HG03135 (cell line): ENCODE data around the gene PYGB.

Source experiments
- ATAC-seq: cut with Tn5 transposase; IDR thresholded peaks from one replicate; pipeline ENCODE4 v1.9.1; 2021; ENCODE audit warnings: mild to moderate bottlenecking, moderate library complexity; ENCODE audit not compliant: unreplicated experiment

Gene PYGB

DNA sequence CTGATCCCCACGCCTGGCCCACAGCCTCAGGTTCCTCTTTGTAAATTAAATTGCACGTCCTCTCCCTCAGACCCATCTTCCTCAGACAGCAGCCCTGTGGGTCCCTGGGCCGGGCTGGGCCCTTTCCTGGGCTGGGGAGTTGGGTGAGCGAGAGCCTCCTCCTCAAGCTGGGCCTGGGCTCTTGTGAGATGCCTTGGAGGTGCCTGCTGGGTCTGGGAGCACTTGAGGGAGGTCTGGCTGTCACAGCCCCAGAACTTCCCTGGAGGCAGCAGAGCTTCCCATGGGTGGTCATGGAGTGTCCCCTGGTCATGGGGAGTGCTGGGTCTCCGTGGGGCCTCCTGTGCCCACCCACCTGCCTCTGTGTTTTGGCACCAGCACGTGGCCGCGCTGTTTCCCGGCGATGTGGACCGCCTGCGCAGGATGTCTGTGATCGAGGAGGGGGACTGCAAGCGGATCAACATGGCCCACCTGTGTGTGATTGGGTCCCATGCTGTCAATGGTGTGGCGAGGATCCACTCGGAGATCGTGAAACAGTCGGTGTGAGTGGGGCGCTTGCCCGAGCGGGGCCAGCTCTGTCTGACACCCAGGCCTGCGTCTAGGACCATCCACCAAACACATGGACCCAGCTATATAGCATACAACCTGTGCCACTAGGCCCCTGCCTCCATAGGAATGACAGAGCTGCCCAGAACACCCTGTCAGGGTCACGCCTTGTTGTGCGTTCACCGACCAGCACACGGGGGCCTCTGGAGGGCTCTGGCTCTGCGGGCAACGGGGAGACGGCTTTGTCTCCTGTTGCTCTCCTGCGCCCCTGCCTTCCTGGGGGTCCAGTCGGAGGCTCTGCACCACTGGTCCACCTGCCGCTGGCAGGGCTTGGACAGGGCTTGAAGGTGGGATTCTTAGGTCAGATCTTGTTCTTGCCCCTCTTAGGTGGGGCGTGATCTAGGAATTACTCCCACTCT, 33.0 kb downstream of the PYGB start:
- no peak for ATAC-seq

DNA sequence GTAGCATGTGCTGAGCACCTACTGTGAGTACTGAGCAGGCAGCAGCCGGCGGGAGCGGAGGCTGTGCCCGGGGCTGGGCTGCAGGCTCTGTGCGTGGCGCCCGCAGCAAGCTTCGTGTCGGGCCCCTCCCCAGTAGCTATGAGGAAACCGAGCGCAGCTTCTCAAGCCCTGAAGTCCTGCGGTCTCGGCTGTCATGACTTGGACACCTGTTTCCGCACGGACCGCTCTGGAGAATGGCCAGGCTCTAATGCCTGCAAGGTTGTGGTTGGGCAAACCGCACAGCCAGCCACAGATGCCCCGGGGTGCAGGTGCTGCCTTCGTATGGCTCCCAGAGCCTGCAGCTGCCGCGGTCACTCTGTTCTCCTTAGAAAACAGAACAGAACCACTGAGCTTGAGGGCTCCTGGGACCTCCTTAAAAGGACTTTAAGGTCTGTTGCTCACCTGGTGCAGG, 33.7 kb downstream of the PYGB start:
- ATAC-seq, result peak; percentile 73

DNA sequence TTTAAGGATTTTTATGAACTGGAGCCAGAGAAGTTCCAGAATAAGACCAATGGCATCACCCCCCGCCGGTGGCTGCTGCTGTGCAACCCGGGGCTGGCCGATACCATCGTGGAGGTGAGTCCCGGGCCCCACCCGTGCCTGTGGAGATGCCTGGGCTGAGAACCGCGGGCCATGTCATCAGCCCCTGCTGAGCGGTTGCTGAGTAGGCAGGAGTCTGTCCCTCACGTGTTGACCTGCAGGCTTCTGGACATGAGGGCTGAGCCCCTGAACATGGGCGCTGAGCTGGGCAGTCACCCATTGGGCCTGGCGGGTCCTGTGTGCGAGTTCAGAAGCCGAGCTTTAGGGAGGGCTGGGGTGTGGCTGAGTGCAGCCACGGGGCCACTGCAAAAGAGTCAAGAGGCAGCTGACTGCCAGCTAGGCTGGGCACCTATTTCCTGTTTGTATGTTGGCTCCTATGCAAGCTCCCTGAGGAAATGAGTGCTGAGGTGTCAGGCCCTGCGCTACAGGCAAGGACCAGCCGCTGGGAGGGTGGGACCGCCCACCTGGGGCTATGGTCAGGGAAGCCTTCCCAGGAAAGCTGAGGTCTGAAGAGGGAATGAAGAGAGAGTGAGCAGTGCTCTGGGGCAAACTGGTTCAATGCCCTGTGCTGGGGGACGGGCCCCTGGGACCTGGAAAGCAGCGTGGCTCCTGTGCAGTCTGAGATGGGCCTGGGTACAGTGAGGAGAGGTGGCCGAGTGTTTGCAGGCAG, 34.3 kb downstream of the PYGB start:
- no peak for ATAC-seq

DNA sequence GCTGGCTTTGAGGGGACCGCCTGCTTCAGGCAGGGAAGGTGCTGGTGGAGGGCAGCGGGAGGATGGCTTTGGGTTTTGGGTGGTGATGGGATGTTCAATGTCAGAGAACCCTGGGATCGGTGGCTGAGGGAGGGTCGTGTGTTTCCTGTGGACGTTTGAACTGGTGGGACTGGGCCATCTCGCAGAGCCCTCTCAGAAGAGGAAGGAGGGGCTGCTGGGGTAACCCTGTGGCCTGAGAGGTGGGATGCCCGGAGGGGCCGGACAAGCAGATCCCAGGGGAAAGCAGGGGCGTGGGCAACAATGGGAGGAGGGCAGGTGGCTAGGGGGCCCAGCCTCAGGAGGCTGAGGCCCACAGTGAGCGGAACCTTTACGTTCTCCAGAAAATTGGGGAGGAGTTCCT, 34.9 kb downstream of the PYGB start:
- ATAC-seq, result no peak

DNA sequence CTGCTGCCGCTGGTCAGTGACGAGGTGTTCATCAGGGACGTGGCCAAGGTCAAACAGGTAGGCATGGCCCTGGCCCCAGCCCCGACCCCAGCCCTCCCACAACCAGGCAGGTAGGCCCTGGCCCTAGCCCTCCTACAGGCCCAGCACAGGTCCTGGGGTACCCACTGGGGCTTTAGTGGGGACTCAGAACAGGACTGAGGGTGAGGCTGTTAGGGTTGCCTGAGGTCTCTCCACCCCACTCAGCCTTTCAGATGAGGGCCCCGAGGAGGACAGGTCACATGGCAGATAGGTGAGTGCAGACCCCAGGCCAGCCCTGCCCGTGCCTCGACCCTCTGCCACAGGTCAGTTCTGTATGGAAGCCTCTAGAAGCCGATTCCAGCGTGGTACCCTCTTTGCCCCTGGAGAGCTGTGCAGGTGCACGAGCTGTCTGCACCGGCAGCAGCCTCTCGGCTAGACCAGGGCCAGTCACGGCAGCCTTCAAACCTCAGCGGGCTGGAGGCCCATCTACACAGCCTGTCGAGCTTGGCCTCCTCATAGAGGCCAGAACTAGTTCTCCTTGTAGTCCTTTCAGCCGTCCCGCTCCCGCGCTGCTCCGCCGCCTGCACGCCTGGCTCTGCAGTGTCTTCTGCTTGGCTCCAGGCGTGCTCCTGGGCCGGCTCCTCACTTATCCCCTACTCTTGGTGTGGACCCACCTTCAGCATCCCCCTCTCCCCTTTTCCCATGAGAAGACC, 35.5 kb downstream of the PYGB start:
- no peak for ATAC-seq

DNA sequence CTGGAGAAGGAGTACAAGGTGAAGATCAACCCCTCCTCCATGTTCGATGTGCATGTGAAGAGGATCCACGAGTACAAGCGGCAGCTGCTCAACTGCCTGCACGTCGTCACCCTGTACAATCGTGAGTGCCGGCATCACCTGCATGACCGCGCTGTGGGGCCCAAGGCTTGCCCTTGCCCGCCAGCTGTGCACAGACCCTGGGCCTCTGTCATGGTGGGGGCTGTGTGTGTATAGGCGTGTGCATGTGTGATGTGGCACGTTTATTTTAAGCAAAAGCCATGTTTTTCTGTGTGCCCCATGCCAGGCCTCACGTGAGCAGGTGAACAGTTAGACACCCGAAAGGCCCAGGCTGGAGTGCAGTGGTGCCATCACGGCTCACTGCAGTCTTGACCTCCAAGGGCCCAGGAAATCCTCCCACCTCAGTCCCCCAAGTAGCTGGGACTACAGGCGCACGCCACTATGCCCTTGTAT, 36.3 kb downstream of the PYGB start:
- no peak for ATAC-seq

DNA sequence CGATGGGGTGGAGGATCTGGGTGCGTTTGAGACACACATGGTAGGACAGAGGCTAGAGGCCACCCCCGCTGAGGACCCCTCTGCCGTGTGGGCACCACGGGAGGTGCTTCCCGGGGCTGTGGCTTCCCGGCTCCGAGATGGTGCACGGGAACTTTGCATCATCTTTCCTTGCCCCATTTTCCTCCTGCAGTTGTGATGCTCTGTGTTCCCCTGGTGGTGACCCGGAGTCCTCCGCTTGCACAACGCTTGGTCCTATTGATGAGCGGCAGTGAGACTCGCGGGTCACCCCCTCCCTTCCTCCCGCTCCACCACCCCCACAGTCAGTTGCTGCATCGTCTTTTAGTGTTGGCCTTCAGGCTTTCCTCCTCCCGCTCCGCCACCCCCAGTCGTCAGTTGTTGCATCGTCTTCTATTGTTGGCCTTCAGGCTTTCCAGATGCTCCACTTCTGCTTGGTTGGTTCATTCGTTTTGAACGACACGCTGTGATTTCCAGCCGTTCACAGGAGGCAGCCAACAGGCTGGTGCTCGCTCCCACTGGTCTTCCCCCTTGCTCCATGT, 37.3 kb downstream of the PYGB start:
- ATAC-seq, result no peak

DNA sequence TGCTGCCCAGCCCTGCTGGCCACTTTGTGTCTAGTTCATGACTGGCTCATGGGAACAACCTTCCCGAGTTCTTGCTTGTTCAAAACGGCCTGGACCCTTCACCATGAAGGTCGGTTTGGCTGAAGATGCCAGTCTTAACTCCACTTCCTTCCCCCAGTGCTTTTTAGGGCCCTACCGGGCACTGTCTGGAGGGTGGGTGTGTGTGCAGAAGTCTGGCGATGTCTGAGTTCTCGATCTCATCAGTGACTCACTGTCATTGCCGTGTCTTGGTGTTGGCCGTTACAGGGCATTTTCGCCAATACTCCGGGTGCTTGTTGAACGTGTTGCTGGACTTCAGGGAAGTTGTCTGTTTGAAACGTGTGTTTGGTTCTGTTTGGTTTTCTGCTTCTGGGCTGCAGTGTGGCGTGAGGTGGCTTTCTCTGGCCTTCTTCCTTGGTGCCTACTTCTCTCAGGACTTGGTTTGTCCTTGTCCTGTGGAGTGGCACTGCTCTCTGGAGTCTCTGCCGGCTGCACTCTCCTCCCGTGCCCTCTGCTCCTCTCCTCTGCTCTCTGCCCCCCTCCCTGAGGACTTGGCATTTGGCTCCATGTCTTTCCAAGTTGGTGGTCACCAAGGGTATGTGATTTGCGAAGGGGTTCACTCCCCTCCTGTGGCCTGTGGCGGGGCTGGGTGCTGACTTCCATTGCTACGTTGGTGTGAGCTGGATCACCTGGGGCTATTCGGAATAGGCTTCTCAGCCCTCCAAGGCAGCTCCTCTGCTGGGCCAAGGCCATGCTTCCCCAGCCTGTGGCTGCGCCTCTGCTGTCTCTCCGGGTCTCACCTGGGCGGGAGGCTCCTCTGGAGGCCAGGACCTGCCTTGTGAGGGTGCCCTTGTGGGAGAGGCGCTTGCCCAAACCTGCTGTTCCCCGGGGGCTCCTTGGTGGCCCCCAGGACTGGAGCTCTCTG, 38.2 kb downstream of the PYGB start:
- no peak for ATAC-seq

DNA sequence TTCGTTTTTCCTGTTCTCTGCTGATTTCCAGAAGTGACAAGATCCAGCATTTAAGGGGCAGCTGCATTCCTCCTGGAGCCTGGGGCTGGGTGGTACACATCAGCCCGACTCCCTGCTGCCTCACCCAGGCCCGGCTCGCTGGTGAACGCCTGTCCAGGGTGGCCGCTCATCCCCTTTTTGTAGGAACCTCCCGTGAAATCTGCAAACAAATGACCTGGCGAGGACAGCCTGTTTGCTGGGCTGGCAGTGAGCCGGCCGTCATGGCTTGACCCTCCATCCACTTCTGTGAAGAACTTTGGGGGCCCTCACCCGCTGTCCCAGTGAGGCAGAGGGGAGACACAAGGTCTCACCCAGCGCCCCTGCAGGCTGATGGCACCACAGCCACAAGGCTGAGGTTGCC, 39.0 kb downstream of the PYGB start:
- ATAC-seq, result no peak

DNA sequence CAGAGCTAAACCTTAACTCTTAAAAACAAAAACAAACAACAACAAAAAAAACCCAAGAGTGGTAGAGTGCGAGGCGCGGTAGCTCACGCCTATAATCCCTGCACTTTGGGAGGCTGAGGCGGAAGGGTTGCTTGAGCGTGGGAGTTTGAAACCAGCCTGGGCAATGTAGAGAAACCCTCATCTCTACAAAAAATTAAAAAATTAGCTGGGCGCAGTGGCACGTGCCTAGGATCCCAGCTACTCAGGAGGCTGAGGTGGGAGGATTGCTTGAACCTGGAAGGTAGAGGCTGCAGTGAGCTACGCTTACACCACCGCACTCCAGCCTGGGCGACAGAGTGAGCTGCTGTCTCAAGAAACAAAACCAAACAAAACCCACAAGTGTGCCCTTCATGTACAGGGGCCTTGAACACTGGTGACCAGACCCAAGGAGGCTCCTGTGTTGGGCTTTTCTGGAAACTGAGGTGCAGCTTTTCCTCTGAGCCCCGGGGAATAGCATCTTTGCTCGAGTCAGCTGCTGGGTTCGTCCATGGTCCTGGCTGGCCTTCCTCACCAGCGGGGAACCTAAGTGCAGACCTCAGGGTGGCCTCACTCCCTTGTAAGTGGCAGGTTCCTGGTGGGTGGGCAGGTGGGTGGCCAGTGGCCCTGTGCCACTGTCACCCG, 39.9 kb downstream of the PYGB start:
- no peak for ATAC-seq

DNA sequence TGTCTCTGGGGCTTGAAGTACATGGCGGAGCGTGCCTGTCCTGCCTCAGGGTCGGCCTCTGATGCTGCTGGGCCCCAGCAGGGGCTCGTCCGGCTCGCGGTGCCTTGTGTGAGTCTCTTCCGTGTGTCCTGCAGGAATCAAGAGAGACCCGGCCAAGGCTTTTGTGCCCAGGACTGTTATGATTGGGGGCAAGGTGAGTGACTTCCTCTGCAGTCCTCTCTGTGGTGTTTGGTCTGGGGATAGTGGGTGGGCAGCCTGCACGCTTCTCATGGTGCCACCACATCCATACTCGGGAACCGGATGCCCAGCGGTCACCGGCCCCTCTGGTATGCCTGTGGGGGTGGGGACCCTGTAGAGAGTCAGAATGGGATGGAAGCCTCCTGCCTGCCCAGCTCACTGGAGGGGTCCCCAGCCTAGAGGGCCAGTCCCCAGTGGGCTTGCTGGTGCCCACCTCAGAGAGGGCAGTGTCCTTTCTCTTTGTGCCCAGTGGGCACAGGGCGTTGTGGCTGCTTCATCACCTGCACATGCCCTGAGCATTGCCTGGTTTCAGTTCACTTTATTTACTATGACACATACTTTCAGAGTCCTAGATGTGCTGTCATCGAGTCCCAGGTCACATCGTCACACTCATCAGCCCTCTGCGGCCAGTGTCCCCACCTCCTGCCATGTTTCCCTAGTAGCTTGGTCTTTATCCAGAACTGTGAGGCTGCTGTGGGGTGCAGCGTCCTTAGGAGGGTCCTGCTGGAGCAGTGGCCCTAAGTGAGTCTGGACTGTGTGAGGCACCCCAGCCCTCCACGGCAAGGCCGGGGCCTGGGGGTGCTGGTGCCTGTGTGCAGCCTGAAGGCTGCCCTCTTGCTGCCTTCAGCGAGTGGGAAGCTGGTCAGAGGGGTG, 40.7 kb downstream of the PYGB start:
- peak; percentile 93 for ATAC-seq

DNA sequence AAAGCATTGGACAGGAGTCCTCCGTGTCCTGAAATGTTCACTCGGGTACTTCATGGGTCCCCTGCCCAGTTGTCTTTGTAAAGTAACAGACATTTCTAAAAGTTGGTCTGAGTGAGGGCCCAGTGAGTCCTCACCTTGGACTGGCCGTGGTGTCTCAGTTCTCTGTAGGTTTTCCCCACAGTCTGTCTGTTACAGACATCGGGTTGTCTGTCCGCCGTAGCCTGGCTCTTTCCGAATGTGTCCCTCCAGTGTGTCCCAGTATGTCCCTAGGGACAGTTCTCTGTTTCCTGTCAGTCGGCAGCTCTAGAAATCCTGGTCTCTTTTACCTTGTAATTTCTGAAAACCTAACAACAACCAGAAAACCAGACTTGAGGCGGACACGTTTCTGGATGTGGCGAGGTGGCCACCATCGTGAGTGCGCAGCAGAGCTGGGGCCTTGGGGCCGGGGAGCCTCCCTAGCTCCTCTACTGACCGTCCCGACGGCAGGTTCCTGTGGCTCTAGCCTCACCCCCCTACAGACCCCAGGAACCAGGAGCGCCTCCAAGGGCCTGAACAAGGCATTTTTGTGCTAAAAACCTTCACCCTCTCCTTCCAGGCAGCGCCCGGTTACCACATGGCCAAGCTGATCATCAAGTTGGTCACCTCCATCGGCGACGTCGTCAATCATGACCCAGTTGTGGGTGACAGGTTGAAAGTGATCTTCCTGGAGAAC, 42.2 kb downstream of the PYGB start:
- ATAC-seq, result no peak

DNA sequence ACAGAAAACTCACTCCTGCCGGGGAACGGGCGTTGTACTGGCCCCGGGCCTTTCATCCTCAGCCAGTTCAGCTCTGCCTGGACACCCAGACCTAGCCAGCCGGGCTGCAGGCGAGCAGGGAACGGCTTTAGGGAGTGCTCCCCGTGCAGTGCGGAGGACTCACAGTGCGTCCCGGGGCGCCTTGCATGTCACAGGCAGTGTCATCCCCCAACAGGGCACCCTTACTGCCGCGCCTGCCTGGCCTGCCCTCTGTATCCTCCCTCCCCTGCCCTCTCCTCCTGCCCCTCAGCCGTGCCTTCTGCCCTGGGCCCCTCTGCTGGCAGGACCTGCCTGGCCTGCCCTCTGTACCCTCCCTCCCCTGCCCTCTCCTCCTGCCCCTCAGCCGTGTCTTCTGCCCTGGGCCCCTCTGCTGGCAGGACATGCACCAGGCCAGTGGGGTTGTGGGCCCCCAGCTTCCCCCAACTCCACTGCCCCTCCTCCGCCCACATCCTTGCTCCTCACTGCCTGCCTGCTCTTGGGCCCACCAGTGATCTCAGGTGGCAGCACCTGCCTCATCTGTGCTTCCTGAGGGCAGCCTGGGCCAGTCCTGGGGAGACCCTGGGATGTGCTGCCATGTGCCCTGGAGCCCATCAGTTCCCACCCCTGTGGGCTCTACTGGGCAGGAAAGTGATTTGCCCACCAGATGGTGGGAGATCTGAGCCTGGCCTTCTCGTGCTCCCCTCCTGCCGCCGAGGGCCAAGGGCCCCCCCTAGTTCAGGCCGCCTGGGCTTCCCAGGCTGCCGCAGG, 43.0 kb downstream of the PYGB start:
- no peak for ATAC-seq

DNA sequence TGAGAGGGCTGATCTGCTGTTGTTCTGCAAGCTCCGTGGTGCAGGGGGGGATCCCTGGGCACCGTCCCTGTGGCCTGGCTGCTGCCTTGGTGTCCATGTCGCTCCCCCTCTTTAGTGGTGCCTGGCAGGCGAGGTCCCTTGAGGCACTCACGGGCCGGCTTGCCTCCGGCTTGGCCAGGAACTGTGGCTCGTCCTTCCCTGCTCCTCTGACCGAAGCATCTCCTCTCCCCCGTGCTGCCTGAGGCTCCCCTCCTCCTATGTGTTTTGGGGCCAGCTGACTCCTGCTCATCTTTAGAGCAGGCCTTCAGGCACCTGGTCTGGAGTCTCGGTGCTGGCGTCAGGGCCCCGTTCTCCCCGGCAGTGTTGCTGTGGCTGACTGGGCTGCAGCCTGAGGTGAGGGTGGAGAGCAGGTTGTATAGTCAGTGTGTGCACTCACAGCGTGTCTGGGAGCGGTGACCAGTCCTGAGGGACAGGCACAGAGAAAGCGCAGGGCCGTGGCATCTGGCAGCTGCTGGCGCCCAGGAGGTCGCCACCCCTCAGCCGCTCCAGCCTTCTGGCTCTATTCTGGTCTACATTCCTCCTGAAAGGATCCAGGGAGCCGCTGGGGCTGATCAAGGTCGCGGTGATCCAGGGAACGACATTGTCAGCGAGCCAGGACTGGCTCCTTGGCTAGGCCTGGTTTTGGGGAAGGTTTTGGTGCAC, 43.7 kb downstream of the PYGB start:
- ATAC-seq, result no peak

DNA sequence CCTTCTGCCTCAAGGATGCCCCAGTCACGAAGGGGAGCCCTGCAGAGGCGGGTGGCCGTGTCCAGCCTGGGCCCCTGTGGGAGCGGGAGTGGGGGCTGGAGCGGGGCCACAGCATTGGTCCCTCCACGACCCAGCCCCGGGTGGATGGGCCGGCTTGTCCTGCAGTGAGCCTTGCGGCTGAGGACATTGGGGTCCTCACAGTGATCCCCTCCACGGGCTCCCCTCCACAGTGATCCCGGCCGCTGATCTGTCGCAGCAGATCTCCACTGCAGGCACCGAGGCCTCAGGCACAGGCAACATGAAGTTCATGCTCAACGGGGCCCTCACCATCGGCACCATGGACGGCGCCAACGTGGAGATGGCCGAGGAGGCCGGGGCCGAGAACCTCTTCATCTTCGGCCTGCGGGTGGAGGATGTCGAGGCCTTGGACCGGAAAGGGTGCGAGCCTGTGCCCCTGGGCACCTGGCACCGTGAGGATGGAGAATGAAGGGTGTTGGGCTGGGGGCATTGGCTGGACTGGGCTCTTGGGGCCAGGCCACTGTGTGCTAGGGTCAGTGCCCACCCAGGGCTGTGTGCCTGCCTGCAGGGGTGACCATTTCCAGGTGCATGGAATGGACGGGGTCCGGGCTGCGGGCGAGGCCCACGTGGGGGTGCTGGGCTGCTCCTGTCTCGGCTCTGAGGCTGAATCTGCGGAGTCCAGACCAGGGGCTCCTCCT, 44.4 kb downstream of the PYGB start:
- ATAC-seq, result no peak

DNA sequence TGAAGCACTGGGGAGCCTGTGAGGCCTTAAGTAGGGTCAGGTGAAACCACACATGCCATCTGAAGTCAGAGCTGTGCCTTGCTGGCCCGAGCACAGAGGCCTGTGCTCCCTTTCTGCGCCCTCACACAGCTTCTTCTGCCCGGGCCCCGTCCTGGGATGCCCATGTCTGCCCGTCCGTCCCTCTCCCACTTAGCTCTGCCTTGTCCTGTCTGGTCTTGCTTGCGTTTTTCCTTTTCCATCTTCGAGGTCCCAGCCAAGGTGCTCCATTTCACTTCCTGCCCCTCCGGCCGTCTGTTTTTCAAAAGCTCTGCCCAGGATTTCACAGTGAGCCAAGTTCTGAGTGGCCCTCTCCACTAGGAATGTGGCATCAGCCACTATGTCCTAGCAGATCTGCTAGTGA, 45.6 kb downstream of the PYGB start:
- ATAC-seq, result no peak
